Uterus (tissue), 2 donors: ENCODE measurements around the gene AKT1.

Source experiments
- POLR2A ChIP-seq, 2 donors: fragments of 450-650 bp; IDR thresholded peaks; one replicate each; pipeline ENCODE4 v1.6.1; 2016; ENCODE audit warnings: antibody characterized with exemption in 2 of 2, mild to moderate bottlenecking in 1 of 2, moderate library complexity in 1 of 2
- TF ChIP-seq, protein P1 (sequence below), 4 experiments: fragments of 200-600 bp in 2 of 4; fragments of 450-650 bp in 2 of 4; sonication (generic) in 2 of 4; IDR thresholded peaks; one replicate each; pipeline ENCODE4 v1.5.1; 2016 to 2019; ENCODE audit warnings: antibody characterized with exemption in 4 of 4, mild to moderate bottlenecking in 2 of 4, moderate library complexity in 1 of 4

DNA sequence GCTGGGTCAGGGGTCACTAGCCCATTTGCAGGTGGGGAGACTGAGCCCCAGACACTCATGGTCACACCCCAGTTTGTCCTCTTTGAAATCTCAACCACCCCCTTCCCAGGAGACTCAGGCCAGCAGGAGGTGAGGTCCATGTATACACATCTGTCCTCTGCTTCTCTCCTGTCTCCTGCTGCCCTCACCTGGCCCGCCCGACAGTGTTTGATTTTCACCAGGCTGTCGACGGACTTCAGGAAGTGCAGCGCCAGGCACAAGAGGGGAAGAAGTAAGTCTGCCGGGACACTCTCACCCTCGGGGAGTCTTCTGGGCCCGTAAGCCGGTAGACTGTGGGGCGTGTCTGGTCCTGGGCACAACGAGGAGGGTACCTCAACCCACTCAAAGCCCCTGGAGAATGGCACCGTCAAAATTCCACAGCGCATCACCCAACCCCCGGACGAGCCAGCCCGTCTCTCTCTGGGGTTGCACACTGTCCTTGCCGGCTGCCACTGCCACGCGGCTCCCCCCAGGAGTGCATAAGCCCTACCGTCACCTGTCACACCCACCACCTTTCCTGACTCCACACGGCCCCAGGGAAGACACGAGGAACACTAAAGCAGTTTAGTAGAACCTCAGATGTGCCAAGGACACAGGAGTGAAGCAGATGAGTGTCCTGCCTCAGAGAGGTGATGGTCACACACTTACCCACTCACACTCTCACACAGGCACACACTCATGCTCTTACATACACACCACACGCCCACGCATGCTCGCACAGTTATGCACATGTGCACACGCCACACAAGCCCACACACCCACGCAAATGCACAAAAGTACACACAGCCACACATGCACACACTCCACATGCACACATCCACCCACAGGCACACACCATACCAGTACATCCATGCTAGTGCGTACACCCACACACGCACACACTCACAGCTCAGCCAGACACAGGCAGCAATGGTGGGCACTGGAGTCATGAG lies 55.7 kb downstream of the AKT1 start:
- TF ChIP-seq, protein P1, sequence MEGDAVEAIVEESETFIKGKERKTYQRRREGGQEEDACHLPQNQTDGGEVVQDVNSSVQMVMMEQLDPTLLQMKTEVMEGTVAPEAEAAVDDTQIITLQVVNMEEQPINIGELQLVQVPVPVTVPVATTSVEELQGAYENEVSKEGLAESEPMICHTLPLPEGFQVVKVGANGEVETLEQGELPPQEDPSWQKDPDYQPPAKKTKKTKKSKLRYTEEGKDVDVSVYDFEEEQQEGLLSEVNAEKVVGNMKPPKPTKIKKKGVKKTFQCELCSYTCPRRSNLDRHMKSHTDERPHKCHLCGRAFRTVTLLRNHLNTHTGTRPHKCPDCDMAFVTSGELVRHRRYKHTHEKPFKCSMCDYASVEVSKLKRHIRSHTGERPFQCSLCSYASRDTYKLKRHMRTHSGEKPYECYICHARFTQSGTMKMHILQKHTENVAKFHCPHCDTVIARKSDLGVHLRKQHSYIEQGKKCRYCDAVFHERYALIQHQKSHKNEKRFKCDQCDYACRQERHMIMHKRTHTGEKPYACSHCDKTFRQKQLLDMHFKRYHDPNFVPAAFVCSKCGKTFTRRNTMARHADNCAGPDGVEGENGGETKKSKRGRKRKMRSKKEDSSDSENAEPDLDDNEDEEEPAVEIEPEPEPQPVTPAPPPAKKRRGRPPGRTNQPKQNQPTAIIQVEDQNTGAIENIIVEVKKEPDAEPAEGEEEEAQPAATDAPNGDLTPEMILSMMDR (IDR thresholded peaks at IDR 0.05): no peak
- TF ChIP-seq POLR2A (IDR thresholded peaks at IDR 0.05): no peak
